Stomach smooth muscle (tissue), 2 donors: Measurements from ENCODE around the gene SMARCC2.
A peak's percentile ranks its signal among the peaks of the same experiment; 100 is the strongest.

Source experiments
- H3K27ac ChIP-seq: one replicate; pipeline ENCODE4 v1.7.0; 2013; ENCODE audit warnings: mild to moderate bottlenecking, low read length, inconsistent platforms
- H3K27me3 ChIP-seq, 2 donors: one replicate each; pipeline ENCODE4 v1.7.0; 2013; ENCODE audit warnings: low read length in 2 of 2; ENCODE audit not compliant: insufficient read depth in 2 of 2, control insufficient read depth in 1 of 2
- H3K36me3 ChIP-seq, 2 donors: one replicate each; pipeline ENCODE4 v1.7.0; 2013; ENCODE audit warnings: low read length in 2 of 2; ENCODE audit not compliant: control insufficient read depth in 2 of 2, insufficient read depth in 2 of 2
- H3K4me1 ChIP-seq: one replicate; pipeline ENCODE4 v1.7.0; 2013; ENCODE audit warnings: low read length; ENCODE audit not compliant: control insufficient read depth, insufficient read depth
- H3K4me3 ChIP-seq, 2 donors: one replicate each; pipeline ENCODE4 v1.7.0; 2013; ENCODE audit warnings: low read length in 2 of 2
- H3K9ac ChIP-seq, 2 donors: one replicate each; pipeline ENCODE4 v1.7.0; 2013; ENCODE audit warnings: low read length in 2 of 2, mild to moderate bottlenecking in 1 of 2
- H3K9me3 ChIP-seq, 2 donors: one replicate each; pipeline ENCODE4 v1.7.0; 2013; ENCODE audit warnings: low read length in 2 of 2; ENCODE audit not compliant: control insufficient read depth in 2 of 2
- donor health status: healthy.
- donor health status: Pancreatic carcinoma.

The SMARCC2 gene

GRCh38 chr12:56163533-56164344 is 25.5 kb downstream of the SMARCC2 start:
- Histone ChIP-seq H3K4me1 (peaks cover 49% of the 10 kb centered on the region), H3K9ac (no peak overlapping the region), H3K36me3 (peaks cover 46 to 58% of the 10 kb centered on the region in 2 donors), H3K27ac (peak overlapping the region; percentile 100), H3K9me3 (no peaks in the 10 kb centered on the region), H3K4me3 (no peak overlapping the region), H3K27me3 (no peaks in the 10 kb centered on the region)

DNA sequence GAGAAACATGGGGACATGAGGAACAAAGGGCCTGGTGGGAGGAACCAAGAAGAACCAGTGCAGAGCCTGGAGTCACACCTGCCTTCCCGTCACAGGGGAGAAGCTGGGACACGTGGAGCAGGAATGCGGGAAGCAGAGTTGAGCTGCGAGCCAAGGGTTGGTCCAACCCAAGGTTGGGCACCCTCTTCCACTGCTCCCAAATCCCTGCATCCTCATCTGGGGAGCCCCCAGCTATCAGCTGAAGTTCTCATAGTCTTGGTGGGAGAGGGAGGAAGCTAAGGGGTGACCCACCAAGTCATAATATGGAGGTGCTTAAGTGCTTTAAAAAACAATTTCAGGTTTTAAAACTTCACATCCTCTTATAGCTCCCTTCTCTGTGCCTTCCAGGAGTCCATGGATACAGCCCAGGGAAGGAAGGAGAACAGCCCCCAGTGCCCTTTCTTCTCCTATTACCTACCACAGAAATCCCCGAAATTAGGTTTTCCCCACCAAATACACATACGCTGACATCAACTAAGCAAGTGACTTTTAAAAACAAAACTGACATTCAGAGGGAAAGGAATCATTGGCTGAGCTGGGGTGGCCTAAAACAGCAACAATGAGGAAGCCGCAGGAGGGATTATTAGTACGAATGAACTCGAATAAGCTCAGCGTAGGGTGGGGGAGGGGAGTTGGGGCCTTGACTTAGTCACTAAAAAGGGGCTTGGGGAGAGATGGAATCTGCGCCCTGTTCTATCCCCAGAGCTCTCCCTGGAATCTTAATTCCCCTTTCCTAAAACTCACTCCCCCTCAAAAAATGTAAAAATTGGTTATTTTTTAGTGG is 26.6 kb downstream of the SMARCC2 start:
- H3K4me3 ChIP-seq: peak overlapping the region in 1 of 2 donors; percentile 99
- no peaks in the 10 kb centered on the region for H3K27me3 ChIP-seq
- H3K27ac ChIP-seq: peak overlapping the region; percentile 100
- no peaks in the 10 kb centered on the region for H3K9me3 ChIP-seq
- peaks cover 49% of the 10 kb centered on the region for H3K4me1 ChIP-seq
- peaks cover 42 to 53% of the 10 kb centered on the region in 2 donors for H3K36me3 ChIP-seq
- H3K9ac ChIP-seq: no peak overlapping the region

DNA sequence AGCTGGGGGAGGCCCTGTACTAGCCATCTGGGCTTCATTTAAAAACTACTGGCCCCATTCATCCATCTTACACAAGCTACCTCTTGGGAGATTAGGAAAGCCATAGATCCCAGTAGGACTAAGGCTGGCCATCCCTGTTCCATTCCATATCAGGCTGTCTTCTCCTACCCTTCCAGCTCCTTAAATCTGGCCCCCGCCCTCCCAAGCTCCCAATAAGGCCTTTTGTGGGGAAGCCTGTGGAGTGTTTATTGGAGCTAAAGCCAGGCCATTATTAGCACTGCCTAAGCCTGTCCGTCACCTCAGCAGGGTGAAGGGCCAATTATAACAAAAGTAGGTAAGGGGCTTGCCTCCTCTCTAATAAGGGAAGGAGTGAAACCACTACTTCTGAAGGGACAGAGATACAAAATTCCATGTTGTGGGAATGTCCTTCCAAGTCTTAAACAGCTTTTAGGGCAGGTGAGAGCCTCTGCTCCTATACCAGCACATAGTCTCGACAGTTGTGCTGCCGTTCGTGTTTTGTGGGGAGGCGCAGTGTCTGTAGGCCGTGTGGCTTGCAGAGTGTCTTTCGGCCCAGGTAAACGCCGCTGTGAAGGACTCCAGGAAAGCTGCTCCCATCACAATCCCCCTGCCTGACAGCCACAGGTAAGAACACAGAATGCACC is 27.5 kb downstream of the SMARCC2 start:
- peak overlapping the region; percentile 100 for H3K9ac ChIP-seq
- H3K4me3 ChIP-seq: peak overlapping the region; percentile 99
- no peaks in the 10 kb centered on the region for H3K27me3 ChIP-seq
- H3K9me3 ChIP-seq: no peaks in the 10 kb centered on the region
- peaks cover 38 to 49% of the 10 kb centered on the region in 2 donors for H3K36me3 ChIP-seq
- H3K4me1 ChIP-seq: peaks cover 57% of the 10 kb centered on the region
- peak overlapping the region; percentile 100 for H3K27ac ChIP-seq

GRCh38 chr12:56160894-56161689 is 28.2 kb downstream of the SMARCC2 start:
- no peaks in the 10 kb centered on the region for H3K27me3 ChIP-seq
- peak overlapping the region; percentile 99 for H3K4me3 ChIP-seq
- H3K36me3 ChIP-seq: peaks cover 38 to 46% of the 10 kb centered on the region in 2 donors
- peaks cover 57% of the 10 kb centered on the region for H3K4me1 ChIP-seq
- peak overlapping the region; percentile 100 for H3K27ac ChIP-seq
- peak overlapping the region; percentile 100 for H3K9ac ChIP-seq
- H3K9me3 ChIP-seq: no peaks in the 10 kb centered on the region

DNA sequence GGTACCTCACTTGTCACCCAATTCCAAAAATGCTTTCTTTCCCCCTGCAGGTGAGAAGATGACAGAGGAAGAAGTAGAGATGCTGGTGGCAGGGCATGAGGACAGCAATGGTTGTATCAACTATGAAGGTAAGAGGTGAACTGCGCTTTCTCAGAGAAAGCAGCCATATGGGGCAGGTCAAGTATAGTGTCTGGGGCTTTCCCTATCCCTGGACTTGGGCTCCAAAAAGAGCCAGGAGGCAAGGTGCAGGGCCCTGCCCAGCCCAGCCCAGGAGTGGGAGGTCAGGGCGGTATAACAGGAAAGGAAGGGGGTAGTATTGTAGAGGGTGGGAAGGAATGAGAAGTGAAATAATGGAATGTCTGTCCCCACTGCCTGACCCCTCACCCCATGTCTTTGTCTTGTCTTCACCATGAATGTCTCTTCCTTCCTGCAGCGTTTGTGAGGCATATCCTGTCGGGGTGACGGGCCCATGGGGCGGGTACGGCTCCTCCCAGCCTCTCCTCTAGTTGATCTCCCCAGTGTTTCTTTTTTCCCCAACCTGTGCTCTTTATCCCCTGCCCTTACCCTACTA is 29.0 kb downstream of the SMARCC2 start:
- Histone ChIP-seq H3K9ac (peak overlapping the region; percentile 100), H3K36me3 (peaks cover 38 to 46% of the 10 kb centered on the region in 2 donors), H3K27me3 (no peaks in the 10 kb centered on the region), H3K4me3 (peak overlapping the region; percentile 99), H3K4me1 (peaks cover 54% of the 10 kb centered on the region), H3K9me3 (no peaks in the 10 kb centered on the region), H3K27ac (peak overlapping the region; percentile 100)

- H3K4me1 ChIP-seq: peaks cover 53% of the 10 kb centered on the region
- peak overlapping the region; percentile 99 for H3K4me3 ChIP-seq
- H3K36me3 ChIP-seq: peaks cover 36 to 42% of the 10 kb centered on the region in 2 donors
- peak overlapping the region; percentile 100 for H3K27ac ChIP-seq
- peak overlapping the region; percentile 100 for H3K9ac ChIP-seq
- H3K27me3 ChIP-seq: no peaks in the 10 kb centered on the region
- H3K9me3 ChIP-seq: no peaks in the 10 kb centered on the region
These were observed 29.6 kb downstream of the SMARCC2 start for GRCh38 chr12:56159482-56160192.

DNA sequence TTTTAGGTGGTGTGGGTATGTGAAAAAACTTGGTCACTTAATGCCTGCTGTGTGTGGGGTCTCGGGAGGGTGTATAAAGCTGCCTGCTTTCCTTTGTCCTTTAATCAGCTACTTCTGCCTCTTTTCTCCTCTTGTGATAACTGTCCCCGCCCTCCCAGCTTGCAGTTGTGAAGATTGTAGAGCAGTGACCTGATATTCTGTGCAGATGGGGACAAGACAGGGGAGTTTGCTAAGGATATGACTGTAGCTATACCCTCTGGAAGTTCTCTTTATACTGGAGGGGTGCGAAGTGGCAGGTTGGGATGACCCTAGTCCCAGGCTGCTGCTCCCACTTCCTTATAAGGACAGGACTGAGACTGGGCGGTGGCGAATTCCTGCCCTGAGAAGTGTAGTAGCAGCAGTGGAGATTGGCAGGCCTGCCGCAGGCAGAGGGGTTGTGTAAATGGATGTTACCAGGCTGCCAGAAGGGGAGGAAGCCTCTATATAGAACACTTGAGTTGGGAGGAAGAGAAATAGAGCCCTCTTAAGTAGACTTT is 30.3 kb downstream of the SMARCC2 start:
- peak overlapping the region; percentile 99 for H3K4me3 ChIP-seq
- H3K9ac ChIP-seq: peak overlapping the region; percentile 100
- H3K27ac ChIP-seq: peak overlapping the region; percentile 100
- H3K4me1 ChIP-seq: peaks cover 53% of the 10 kb centered on the region
- peaks cover 36 to 37% of the 10 kb centered on the region in 2 donors for H3K36me3 ChIP-seq
- H3K9me3 ChIP-seq: no peaks in the 10 kb centered on the region
- no peaks in the 10 kb centered on the region for H3K27me3 ChIP-seq

- Histone ChIP-seq H3K4me1 (peaks cover 55% of the 10 kb centered on the region), H3K36me3 (peaks cover 36% of the 10 kb centered on the region in 2 donors), H3K27me3 (no peaks in the 10 kb centered on the region), H3K9me3 (no peaks in the 10 kb centered on the region), H3K4me3 (peak within 1 kb of the TSS; percentile 99), H3K9ac (peak within 1 kb of the TSS; percentile 100), H3K27ac (peak within 1 kb of the TSS; percentile 100)
These were observed 31.0 kb downstream of the SMARCC2 start, which contains the start of gene MYL6 for GRCh38 chr12:56158029-56158925. Gene MYL6, plus strand, starts transcription at chr12:56158359. Its CDS starts 43 bp downstream, at chr12:56158402.
